Loucy (cell line): Measurements from ENCODE around the gene NOS3.

Experiments
- H2AFZ ChIP-seq: fragments of 200-600 bp; sonication (generic); 2 replicates; pipeline ENCODE4 v1.6.0; 2016; ENCODE audit warnings: antibody characterized with exemption, mild to moderate bottlenecking, low read length, moderate library complexity
- H3F3A ChIP-seq: fragments of 200-600 bp; 2 replicates; pipeline ENCODE4 v1.6.0; 2016; ENCODE audit warnings: antibody characterized with exemption, low read depth, mild to moderate bottlenecking
- H3K27me3 ChIP-seq: fragments of 200-600 bp; sonication (generic); 2 replicates; pipeline ENCODE4 v1.6.1; 2014; ENCODE audit warnings: low read length, mild to moderate bottlenecking; ENCODE audit not compliant: insufficient read depth, poor library complexity, severe bottlenecking
- H3K36me3 ChIP-seq: fragments of 200-600 bp; sonication (generic); 2 replicates; pipeline ENCODE4 v1.6.1; 2016; ENCODE audit warnings: low read length; ENCODE audit not compliant: insufficient read depth
- H3K4me1 ChIP-seq: fragments of 200-600 bp; sonication (generic); 2 replicates; pipeline ENCODE4 v1.5.1; 2014; ENCODE audit warnings: low read length, mild to moderate bottlenecking; ENCODE audit not compliant: insufficient read depth, poor library complexity, severe bottlenecking
- H3K4me2 ChIP-seq: fragments of 200-600 bp; sonication (generic); 2 replicates; pipeline ENCODE4 v1.6.0; 2014; ENCODE audit warnings: antibody characterized with exemption, low read length, low read depth, mild to moderate bottlenecking; ENCODE audit not compliant: poor library complexity, severe bottlenecking
- H3K4me3 ChIP-seq: fragments of 200-600 bp; sonication (generic); 2 replicates; pipeline ENCODE4 v1.5.1; 2014; ENCODE audit warnings: low read length, mild to moderate bottlenecking, mixed read lengths; ENCODE audit not compliant: poor library complexity, severe bottlenecking
- H3K79me2 ChIP-seq: fragments of 200-600 bp; sonication (generic); 2 replicates; pipeline ENCODE4 v1.6.1; 2014; ENCODE audit warnings: low read length; ENCODE audit not compliant: insufficient read depth
- H3K9ac ChIP-seq: fragments of 200-600 bp; sonication (generic); 2 replicates; pipeline ENCODE4 v1.6.0; 2014; ENCODE audit warnings: mild to moderate bottlenecking, low read depth, low read length, moderate library complexity; ENCODE audit not compliant: poor library complexity, severe bottlenecking
- H3K9me2 ChIP-seq: fragments of 200-600 bp; sonication (generic); replicated peaks from 2 replicates; pipeline ENCODE4 v1.6.1; 2016; ENCODE audit warnings: low read depth, low read length, mixed read lengths
- H3K9me3 ChIP-seq: fragments of 200-600 bp; sonication (generic); 2 replicates; pipeline ENCODE4 v1.6.1; 2014; ENCODE audit warnings: mild to moderate bottlenecking, antibody characterized with exemption, low read length, low read depth; ENCODE audit not compliant: insufficient read depth
- H4K20me1 ChIP-seq: fragments of 200-600 bp; sonication (generic); 2 replicates; pipeline ENCODE4 v1.6.0; 2014; ENCODE audit warnings: antibody characterized with exemption, low read length, mild to moderate bottlenecking; ENCODE audit not compliant: insufficient read depth, poor library complexity, severe bottlenecking
- CTCF ChIP-seq: fragments of 200-600 bp; sonication (generic); conservative IDR thresholded peaks from 2 replicates; pipeline ENCODE4 v1.5.1; 2014; ENCODE audit warnings: mild to moderate bottlenecking, antibody characterized with exemption, low read length
- EZH2phosphoT487 ChIP-seq: fragments of 200-600 bp; IDR thresholded peaks from 2 replicates; pipeline ENCODE4 v1.6.1; 2018; ENCODE audit warnings: antibody characterized with exemption, mild to moderate bottlenecking, moderate library complexity, borderline replicate concordance

The NOS3 gene

DNA sequence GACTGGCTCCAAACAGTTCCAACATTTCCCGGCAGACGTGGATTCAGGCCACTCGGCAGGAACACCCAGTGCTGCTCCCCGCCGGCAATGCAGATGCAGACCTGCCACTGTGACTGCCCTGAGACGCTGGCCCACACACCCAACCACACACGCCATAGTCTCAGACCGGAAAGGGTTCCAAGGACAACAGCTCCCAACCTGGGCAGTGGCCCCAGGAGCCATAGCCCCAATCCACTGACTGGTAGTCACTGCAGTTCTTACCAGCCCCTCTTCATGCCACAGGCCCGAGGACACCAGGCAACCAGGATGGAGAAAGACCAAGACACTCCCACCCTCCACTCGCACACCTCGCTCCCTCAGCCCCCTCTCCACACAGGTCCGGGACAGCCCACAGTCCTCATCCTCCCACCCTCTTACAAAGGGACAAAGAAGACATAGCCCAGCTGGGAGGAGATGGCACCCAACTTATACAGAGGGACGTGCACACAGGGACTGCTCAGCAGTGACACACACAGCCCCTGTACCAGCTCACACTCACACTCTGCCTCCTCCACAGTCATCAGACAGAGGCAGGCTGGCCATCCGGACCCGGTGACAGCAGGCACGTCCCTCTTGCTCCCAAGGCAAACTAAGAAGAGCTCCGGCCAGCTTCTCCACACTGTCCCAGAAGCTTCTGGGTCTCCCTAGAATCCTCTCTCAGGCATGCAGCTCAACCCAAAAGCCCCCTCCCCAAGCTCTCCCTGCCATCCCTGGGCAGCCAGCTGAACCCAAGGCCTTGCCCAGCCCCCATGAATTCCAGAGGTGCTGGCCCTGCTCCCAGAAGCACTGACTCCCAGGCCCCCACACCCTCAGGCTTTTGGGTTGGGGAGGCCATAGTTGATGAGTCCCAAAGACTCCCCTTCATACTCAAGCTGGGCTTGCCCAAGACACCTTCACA lies 37.5 kb upstream of the NOS3 start:
- Histone ChIP-seq H3F3A (no peaks in the 10 kb centered on the region), H3K27me3 (no peaks in the 10 kb centered on the region), H3K9me3 (no peaks in the 10 kb centered on the region), H4K20me1 (no peaks in the 10 kb centered on the region), H3K9ac (no peak overlapping the region), H3K4me2 (no peak overlapping the region), H3K36me3 (no peaks in the 10 kb centered on the region), H3K79me2 (no peaks in the 10 kb centered on the region), H3K4me1 (peaks cover 17% of the 10 kb centered on the region), H2AFZ (no peak overlapping the region), H3K4me3 (no peak overlapping the region), H3K9me2 (no peaks in the 10 kb centered on the region)
- TF ChIP-seq EZH2phosphoT487 = no peak
- no peak for TF ChIP-seq CTCF

- Histone ChIP-seq H3K36me3 (no peaks in the 10 kb centered on the region), H3K27me3 (no peaks in the 10 kb centered on the region), H3K4me3 (no peak overlapping the region), H3K79me2 (no peaks in the 10 kb centered on the region), H3K9ac (no peak overlapping the region), H2AFZ (no peak overlapping the region), H3K4me1 (peaks cover 18% of the 10 kb centered on the region), H3K4me2 (no peak overlapping the region), H4K20me1 (no peaks in the 10 kb centered on the region), H3K9me2 (no peaks in the 10 kb centered on the region), H3K9me3 (no peaks in the 10 kb centered on the region), H3F3A (no peaks in the 10 kb centered on the region)
- TF ChIP-seq CTCF (no peak), EZH2phosphoT487 (no peak)
Observed at GRCh38 chr7:150954201-150954985, 36.4 kb upstream of the NOS3 start.

- H3K27me3 ChIP-seq = no peaks in the 10 kb centered on the region
- H3K36me3 ChIP-seq = no peaks in the 10 kb centered on the region
- H3F3A ChIP-seq = no peaks in the 10 kb centered on the region
- H3K9me2 ChIP-seq = no peaks in the 10 kb centered on the region
- H3K4me3 ChIP-seq = no peak overlapping the region
- H3K4me2 ChIP-seq = no peak overlapping the region
- no peak overlapping the region for H2AFZ ChIP-seq
- no peak overlapping the region for H3K9ac ChIP-seq
- H4K20me1 ChIP-seq = no peaks in the 10 kb centered on the region
- TF ChIP-seq CTCF = no peak
- TF ChIP-seq EZH2phosphoT487 = no peak
- peaks cover 18% of the 10 kb centered on the region for H3K4me1 ChIP-seq
- H3K9me3 ChIP-seq = no peaks in the 10 kb centered on the region
- no peaks in the 10 kb centered on the region for H3K79me2 ChIP-seq
Observed at GRCh38 chr7:150954986-150955518, 35.8 kb upstream of the NOS3 start.
